AG04450 (cell line): ENCODE results near the gene GPR87. TPM values are rescaled to one million over a fixed set of nuclear protein-coding genes. Genes with fewer than 3 reads are reported as not detected.
A peak's percentile ranks its signal among the peaks of the same experiment; 100 is the strongest.

Experiments
- CTCF ChIA-PET: fragments of 300-600, 350-600 bp; formaldehyde crosslinking; extraction: SDS; loops from one replicate; lab custom pipeline; 2022; ENCODE audit warnings: antibody characterized with exemption, inconsistent platforms; lab: Charles Lee
- POLR2A ChIA-PET: fragments of 350-600 bp; formaldehyde crosslinking; extraction: SDS; loops from one replicate; lab custom pipeline; 2021; ENCODE audit warnings: antibody characterized with exemption, inconsistent platforms; lab: Yijun Ruan, JAX
- DNase-seq: peaks from one replicate; pipeline ENCODE4 v3.0.0-alpha.2; 2011; ENCODE audit warnings: low read depth, low spot score
- H3K27ac ChIP-seq: one replicate; pipeline ENCODE4 v1.5.1; 2012; ENCODE audit warnings: low read depth, low read length, control low read depth
- H3K27me3 ChIP-seq: one replicate; pipeline ENCODE4 v1.6.0; 2012; ENCODE audit warnings: low read length; ENCODE audit not compliant: control insufficient read depth, insufficient read depth
- H3K4me3 ChIP-seq: 2 replicates; pipeline ENCODE4 v1.5.1; 2011; ENCODE audit warnings: mild to moderate bottlenecking, low read depth, low read length, control low read depth
- H3K9me3 ChIP-seq: 2 replicates; pipeline ENCODE4 v1.5.1; 2012; ENCODE audit warnings: low read length; ENCODE audit not compliant: control insufficient read depth, insufficient read depth
- CTCF ChIP-seq: IDR thresholded peaks from 2 replicates; pipeline ENCODE4 v1.5.1; 2011; ENCODE audit warnings: low read depth, low read length, control low read depth, inconsistent platforms
- polyA plus RNA-seq: library from polyadenylated mRNA; depleted of rRNA; stranded (reverse); fragments of >200 nt; gene quantifications from 2 replicates; pipeline ENCODE4 v1.2.3, GENCODE V29; 2011

GPR87 gene
- polyA plus RNA-seq, 1 experiment: not detected

- TF ChIP-seq CTCF: no peak
- Histone ChIP-seq H3K4me3 (no peak overlapping the region), H3K27me3 (no peaks in the 10 kb centered on the region), H3K9me3 (no peaks in the 10 kb centered on the region), H3K27ac (no peak overlapping the region)
- CTCF ChIA-PET: interaction anchor here (1.3 to 4.7 kb wide), 4 partner anchors 16 to 79 kb away, joined by 5 to 33 read pairs (median 13); no protein-coding TSS in a partner anchor
- POLR2A ChIA-PET: no interaction called here
- DNase-seq: no peak
Measured at GRCh38 chr3:151307131-151307530, 9.5 kb downstream of the GPR87 start.

GRCh38 chr3:151306168-151306810 lies 10.3 kb downstream of the GPR87 start:
- POLR2A ChIA-PET: no interaction called here
- CTCF ChIA-PET: interaction anchor here (1.1 to 4.7 kb wide), 4 partner anchors 15 to 162 kb away, joined by 3 to 33 read pairs (median 13); no protein-coding TSS in a partner anchor
- no peak for TF ChIP-seq CTCF
- Histone ChIP-seq H3K9me3 (no peaks in the 10 kb centered on the region), H3K27ac (no peak overlapping the region), H3K27me3 (no peaks in the 10 kb centered on the region), H3K4me3 (no peak overlapping the region)
- no peak for DNase-seq

- no peak overlapping the region for H3K4me3 ChIP-seq
- no peak for DNase-seq
Measured at GRCh38 chr3:151305775-151306151, 10.9 kb downstream of the GPR87 start.

GRCh38 chr3:151305060-151305774 lies 11.4 kb downstream of the GPR87 start:
- POLR2A ChIA-PET: interaction anchor here (0.5 kb wide), 1 partner anchor 14 kb away, joined by 3 read pairs; no protein-coding TSS in a partner anchor
- peak; percentile 26 for TF ChIP-seq CTCF
- CTCF ChIA-PET: interaction anchor here (1.0 to 4.7 kb wide), 6 partner anchors 14 to 137 kb away, joined by 3 to 33 read pairs (median 6); no protein-coding TSS in a partner anchor
- no peak overlapping the region for H3K4me3 ChIP-seq
- peak overlapping the region; percentile 65 for H3K27ac ChIP-seq
- DNase-seq: peak; percentile 84
- no peaks in the 10 kb centered on the region for H3K27me3 ChIP-seq
- H3K9me3 ChIP-seq: no peaks in the 10 kb centered on the region

More at GRCh38 chr3:151305775-151306151, 10.9 kb downstream of the GPR87 start:
- ChIA-PET CTCF (interaction anchor here (1.1 to 4.7 kb wide), 4 partner anchors 14 to 162 kb away, joined by 3 to 33 read pairs (median 13); no protein-coding TSS in a partner anchor), POLR2A (interaction anchor here (0.5 kb wide), 1 partner anchor 13 kb away, joined by 3 read pairs; no protein-coding TSS in a partner anchor)
- no peaks in the 10 kb centered on the region for H3K27me3 ChIP-seq
- H3K9me3 ChIP-seq: no peaks in the 10 kb centered on the region
- TF ChIP-seq CTCF: no peak
- H3K27ac ChIP-seq: peak overlapping the region; percentile 65

- POLR2A ChIA-PET: no interaction called here
- DNase-seq: no peak
- CTCF ChIA-PET: interaction anchor here (0.6 to 1.5 kb wide), 3 partner anchors 17 to 92 kb away, joined by 3 to 7 read pairs (median 3); no protein-coding TSS in a partner anchor
- Histone ChIP-seq H3K9me3 (no peaks in the 10 kb centered on the region), H3K4me3 (no peak overlapping the region), H3K27me3 (no peaks in the 10 kb centered on the region), H3K27ac (no peak overlapping the region)
- TF ChIP-seq CTCF: no peak
Measured at GRCh38 chr3:151303751-151304150, 12.9 kb downstream of the GPR87 start.
